HTERT RPE-1 (cell line): ENCODE results near the gene RGS7.
"Not testable (repeated sequence)": the region's sequence is repeated elsewhere in the genome, so short reads cannot be mapped to it uniquely, and the experiment has no call there.

Source experiments
- in situ Hi-C: fragments of 300-500 bp; cut with MboI; formaldehyde crosslinking; loops from 4 replicates; pipeline ENCODE4 v1.14.3; 2020; ENCODE audit warnings: low sequenced_read_pairs

The RGS7 gene

DNA sequence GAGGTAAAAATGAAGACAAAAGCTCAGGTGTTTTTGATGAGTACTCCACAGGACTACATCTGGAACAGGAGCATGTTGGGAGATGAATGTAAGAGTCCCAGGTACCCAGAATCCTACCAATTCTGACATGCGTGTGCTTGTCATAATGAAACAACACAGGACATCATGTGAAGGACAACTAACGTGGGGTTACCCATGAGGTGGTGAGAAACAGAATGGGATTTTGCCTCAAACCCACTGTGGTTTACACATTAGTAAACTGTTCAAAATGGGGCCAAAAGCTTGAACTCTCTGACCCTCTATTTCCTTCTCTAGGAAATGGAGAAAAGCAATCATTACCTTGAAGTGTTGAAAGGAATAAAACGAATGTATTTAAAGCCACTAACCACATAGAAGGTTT lies 266.2 kb downstream of the RGS7 start:
- in situ Hi-C loops, result no loop called here

DNA sequence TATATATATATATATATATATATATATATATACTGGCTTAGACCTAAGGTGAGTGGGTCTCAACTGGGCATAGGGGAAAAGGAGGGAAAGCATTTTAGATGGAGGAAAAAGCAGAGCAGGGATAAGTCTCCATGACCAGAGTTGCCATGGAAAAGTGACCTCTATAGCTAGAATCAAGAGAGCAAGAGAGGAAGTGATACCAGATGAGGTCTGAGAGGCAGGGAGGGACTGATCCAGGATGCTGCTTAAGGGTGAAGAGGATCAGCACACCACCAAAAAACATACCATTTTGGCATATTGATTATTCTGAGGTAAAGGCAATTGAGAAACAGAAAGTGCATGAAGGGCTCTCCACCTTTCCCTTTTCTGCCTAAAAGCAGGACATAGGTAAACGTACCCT lies 267.9 kb downstream of the RGS7 start:
- in situ Hi-C loops, result not testable (repeated sequence)

DNA sequence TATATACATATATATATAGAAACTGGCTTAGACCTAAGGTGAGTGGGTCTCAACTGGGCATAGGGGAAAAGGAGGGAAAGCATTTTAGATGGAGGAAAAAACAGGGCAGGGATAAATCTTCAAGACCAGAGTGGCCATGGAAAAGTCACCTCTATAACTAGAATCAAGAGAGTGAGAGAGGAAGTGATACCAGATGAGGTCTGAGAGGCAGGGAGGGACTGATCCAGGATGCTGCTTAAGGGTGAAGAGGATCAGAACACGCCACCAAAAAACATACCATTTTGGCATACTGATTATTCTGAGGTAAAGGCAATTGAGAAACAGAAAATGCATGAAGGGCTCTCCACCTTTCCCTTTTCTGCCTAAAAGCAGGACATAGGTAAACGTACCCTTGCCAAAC lies 268.9 kb downstream of the RGS7 start:
- in situ Hi-C loops, result not testable (repeated sequence)

DNA sequence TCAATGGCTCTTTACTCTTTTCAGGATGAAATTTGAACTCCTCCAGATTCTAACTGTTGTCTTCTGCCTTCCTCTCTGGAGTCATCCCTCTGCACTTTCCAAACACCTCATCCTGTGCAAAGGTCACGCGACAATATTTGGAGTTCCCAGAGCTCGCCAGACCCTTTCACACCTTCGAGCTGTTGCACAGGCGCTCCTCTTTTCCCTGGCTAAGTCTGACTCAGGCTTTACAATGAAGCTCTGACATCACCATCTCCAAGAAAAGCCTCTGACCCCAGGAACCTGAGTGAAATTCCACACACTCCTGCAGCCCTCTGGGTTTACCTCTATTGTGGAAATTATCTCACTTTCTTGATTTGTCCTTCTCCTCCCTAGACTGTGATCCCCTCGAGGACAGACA lies 270.3 kb downstream of the RGS7 start:
- in situ Hi-C loops, result no loop called here

DNA sequence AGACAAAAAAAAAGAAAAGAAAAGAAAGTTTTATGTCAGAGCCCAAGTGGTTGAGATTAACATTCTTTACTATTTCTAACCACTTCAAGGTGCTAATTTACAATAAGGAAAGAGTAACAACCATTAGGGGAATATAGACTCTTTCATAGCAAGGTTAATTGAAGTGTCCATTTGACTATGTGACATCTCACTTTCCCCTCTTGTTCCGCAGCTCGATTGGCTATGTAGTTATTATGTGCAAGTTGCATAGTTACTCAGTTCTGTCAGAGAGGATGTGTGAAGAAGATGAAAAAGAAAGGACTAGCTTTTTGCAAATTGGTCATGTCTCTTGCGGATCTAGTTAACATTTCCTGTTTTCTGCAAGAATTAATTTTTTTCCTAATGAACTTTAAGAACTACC lies 273.7 kb downstream of the RGS7 start:
- in situ Hi-C loops, result no loop called here

DNA sequence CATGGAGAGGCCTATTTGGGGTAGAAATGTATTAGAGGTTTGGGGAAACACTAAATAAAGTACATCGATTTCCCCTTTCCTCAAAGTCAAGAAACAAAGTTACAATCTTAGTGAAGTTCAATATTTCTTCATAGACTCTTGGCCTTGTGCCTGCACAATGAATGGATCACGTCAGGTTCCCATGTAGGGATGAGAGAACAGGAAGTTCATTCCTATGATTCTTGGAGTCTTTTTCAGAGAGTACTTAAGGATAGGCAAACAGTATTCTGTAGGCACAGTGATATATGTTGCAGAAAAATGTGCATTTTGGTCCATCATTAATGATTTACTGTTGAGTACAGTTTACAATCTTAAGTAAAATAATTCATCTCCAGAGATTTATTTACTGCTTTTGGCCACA lies 275.5 kb downstream of the RGS7 start:
- in situ Hi-C loops, result no loop called here

DNA sequence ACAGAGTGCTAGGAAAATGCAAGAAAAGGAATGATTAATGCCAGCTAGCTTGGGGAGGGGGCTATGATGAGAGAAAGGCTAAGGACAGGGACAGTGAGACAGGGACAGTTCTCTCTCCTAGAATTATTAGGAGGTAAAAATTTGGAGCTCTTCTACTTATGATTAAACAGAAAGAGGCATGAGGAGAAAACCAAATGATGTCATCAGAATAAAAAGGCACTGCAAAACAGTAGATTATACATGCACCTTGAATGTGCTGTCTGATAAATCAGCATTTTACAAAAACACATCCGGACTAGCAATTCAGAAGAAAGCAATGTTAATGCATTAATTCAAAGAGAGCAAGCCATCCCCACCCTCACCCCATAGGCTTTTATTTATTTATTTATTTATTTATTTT lies 277.5 kb downstream of the RGS7 start:
- in situ Hi-C loops, result no loop called here

DNA sequence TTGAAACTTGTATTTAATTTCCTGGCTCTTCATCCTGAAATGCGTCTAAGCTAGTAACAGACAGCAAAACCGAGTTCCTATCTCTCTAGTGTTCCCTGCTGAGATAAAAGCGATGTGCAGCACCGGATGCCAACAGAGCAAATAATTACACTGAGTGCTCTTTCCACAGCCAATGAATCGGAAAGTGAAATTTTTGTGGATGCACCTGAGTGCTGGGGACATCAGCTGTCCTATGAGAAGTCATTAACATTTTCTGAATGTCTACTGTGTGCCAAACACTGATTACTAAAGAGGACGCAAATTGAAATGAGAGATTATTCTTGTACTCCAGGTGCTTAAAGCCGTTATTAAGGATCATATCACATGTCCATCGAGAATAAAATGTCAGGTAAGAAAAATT lies 278.0 kb downstream of the RGS7 start:
- in situ Hi-C loops, result no loop called here

DNA sequence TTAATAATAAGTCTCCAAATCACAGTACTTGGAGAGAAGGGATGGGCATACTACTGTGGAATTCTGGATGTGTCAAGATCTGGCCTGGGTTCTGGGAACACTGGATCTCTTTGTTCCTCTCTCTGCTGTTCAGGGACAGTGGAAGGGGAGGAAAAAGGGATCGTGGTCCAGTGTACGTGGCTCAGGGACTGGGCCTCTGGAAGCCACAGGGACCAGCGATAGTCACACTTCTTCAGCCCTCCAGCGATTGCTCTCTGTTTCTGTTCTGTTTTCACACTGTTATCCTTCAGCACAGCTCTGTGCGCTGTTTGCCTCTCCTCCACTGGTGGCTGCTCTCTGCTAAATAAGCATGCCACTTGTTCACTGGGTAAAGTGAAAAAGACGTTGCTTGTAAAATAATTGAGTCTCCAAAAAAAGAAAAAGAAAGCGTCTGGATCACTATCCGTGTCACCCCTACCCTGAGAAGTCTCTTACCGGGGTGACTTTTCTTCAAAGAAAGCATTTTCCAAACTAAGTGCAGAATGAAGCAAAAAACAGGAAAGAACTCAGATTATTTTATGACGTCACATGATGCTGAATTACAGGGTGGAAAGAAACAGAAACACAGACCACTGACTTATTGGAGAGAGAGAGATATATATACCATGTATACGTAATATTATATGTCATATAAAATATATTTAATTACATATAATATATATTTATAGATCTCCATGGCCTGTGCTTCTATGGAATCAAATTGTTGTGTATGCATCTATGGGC lies 279.4 kb downstream of the RGS7 start:
- in situ Hi-C loops, result no loop called here

DNA sequence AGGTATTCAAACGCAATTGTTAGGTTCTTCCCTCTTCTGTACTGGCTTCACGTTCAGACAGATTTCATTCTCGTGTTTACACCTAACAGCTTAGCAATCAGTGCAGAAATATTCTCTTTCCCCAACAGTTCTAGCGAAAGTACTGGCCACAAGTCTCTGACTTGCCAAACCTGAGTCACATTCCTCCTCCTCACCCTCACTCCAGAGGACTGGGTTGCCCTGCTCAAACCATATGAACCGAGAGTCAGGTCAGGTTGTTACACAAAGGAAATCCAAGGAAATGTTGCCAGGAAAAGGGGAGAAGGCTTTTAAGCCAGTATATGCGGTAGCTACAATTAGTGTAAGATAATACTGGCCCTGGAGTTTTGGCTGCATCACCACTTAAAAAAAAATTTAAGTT lies 282.5 kb downstream of the RGS7 start:
- in situ Hi-C loops, result no loop called here

DNA sequence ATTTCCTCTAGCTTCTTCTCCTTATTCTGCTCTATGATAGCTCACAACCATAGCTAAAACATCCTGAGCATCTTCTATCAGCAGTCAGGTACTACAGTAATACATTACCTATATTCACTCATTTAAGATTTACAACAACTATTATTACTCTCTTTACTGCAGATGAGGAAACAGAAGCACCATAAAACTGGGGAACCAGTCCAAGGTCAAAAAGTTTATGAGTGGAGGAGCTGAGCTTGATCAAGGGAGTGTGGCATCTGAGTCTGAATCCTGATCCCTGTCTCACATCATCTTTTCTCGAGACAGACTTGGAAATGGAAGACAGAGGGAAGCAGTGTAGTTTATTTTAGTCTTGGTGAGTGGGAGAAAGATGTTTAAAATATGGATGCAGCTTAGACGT lies 288.6 kb downstream of the RGS7 start:
- in situ Hi-C loops, result no loop called here

DNA sequence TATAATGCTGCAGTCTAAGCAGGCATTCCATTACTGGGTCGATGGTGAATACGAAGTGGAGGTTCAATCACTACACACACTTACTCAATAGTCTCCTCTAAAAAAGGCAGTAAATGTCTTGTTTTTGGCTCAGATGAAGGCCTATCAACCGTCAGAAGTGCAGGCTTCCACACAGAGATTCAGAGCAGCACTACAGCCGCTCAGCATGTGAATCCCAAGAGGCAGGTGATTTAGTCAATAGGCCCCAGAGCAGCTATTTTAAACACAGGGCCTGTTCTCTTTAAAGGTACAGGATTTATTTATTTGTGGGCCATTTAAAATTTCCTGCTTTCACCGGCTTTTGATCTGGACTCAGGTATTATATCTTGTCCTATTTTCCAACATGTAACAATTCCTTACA lies 293.7 kb downstream of the RGS7 start:
- in situ Hi-C loops, result no loop called here

DNA sequence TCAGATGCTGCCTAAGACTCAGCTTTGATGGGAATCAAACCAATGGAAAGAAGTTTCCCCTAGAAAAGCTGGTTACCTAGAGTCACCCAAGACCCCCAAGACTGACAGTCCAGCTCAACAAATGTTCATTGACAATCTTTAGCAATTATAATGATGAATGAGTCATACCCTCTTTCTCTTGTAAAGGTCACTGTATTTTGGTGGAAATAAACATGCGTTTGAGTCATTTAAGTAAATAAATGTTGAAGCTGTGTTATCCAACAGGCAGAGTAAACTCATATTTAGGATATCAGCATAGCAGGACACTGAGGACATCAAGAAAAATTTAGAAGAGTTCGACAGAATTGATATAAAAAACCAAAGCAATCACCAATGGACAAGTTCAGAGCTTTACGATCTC lies 295.9 kb downstream of the RGS7 start:
- in situ Hi-C loops, result no loop called here

DNA sequence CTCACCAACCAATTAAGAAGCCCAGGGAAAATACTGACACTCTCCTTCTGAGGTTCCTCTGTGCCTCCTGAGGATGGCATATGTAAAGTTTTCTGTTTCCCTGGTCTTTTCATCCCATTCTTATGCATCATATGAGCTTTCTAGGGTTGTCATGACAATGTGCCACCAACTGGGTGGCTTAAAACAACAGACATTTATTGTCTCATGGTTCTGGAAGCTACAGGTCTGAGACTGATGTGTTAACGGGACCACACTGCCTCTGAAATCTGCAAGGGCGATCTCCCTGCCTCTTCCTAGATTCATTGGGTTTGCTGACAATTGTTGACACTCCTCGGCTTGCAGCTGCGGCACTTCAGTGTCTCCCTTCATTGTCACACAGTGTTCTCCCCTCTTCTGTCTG lies 308.4 kb downstream of the RGS7 start:
- in situ Hi-C loops, result no loop called here

DNA sequence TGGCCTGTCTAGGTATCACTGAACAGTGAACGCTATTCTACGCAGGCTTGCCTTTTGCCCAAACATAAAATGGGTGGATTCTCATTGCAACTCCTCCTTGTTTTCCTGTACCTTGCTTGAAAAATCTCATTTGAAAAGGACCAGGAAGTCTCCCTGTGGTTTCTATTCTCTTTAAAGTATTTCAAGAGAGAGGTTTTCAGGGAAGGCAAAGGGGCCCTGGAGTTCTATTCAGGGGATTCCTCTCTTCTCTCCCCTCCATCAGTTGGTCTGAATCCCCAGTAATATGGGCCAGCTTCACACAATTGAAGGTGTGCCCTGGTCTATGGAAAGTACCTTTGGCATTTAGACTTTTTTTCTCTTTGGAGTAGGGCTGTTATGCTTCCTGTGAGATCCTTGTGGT lies 311.3 kb downstream of the RGS7 start:
- in situ Hi-C loops, result no loop called here

DNA sequence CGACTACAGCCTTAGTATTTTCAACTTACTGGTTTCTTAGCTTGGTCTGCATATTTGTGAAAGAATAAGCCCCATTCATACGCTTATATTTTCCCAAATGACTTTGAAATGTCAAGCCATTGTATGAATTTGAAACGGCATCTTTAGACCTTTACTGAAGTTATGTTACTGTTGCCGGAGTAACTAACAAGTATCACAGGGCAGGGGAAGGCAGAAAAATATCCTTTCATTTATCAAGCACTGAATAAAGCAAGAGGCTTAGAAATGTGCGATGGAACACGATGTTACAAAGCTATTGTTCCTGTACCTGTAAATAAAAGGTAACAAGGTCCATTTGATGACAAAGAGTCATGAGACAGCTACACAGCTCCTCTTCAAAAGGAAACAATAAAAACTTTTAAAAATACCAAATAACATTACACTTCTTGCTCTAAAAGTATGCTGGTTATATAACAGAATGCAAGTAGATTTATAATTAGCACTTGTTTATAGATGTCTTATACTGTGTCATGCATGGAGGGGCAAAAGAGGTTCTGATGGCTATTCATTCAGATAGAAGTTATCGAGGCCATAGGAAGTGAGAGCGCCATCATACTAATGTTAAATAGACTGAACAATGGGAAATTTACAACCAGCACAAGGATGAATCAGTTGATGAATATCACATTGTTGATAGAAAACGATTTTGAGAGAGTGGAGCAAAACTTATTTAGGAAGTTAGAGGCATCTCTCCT lies 322.6 kb downstream of the RGS7 start:
- in situ Hi-C loops, result no loop called here

DNA sequence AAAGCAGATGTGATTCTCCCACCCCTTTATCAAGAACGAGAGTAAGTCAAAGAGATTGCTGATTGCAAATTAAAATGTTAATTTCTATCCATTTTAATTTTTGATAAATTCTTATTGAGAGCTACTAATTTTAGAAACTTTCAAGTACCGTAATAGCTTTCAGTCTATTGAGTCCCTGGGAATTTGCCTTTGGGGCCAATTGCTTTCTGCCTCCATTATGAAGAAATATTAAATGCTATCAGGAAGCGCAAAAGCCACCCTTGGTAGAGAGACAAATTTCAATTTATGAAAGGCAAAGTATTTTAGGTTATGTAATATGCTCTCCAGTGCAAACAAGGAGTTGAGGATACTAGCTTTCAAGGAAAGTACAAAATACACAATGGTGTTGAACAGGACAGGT lies 332.2 kb downstream of the RGS7 start:
- in situ Hi-C loops, result no loop called here

DNA sequence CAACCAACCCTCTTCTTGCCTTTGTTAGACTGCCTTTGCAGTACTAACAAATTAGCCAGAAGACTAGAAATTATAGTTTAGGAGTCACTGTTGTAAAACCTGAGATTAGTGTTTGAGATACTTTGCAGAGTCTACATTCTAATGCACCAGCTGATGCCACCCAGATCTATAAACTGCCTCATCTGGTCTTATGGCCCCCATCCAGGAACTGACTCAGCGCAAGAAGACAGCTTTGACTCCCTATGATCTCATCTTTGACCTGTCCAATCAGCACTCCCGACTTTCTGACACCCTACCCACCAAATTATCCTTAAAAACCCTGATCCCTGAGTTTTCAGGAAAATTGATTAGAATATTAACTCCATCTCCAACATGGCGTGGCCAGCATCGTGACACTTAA lies 334.6 kb downstream of the RGS7 start:
- in situ Hi-C loops, result no loop called here

DNA sequence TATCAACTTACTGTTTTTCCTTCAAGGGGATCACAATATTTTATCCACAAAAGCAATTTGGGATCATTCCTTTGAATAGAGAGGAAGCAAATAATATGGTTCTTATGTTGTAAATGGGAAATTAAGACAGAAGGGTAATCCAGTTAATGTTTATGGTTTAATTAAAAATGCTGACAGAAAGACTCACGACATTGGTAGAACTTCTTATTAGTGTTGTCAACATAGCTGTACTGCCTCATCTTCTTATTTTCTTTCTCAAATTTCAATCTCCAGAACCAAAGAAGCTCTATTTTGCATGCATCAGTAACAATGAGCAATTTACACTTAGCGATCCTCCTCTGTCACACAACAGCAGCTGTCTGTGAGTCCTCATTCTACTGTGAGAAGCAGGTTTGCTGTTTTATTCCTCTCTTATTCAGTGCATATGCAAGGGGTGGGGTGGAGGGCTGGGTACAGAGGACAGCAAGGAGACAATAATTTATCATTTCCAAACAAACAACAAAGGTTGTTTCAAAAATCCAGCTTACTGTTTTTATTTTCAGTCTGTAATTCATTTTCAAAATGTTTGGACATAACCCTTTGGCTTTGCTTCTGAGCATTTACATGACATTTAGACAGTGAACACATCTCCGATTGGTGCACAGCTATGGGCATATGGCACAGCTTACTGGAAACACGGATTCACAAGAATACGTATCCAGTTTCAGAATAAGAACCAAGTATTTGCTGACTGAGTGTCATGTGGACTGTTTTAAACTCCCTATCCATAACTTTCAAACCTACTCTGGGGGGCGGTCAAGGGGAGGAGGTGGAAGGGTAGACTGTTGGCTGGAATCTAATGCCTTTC lies 335.9 kb downstream of the RGS7 start:
- in situ Hi-C loops, result no loop called here

DNA sequence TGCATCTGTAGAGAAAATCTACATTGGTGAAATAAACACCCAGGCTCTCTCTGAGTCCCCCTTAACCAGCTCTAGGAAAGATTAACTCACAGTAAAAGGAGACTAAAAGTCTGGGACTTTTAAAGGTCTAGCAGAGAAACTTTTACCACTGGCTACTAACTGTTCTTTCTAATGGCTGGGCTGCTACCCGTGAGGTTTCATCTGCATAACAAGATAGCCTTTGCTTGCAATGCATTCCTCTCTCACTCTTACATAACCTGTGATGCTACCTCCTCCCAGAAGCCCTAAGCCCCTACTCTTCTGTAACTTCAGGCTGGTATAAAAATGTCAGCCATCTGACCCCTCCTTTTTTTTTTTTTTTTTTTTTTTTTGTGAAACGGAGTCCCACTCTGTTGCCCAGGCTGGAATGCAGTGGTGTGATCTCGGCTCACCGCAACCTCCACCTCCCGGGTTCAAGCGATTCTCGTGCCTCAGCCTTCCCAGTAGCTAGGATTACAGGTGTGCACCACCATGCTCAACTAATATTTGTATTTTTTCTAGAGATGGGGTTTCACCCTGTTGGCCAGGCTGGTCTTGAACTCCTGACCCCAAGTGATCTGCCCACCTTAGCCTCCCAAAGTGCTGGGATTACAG lies 344.2 kb downstream of the RGS7 start:
- in situ Hi-C loops, result no loop called here

DNA sequence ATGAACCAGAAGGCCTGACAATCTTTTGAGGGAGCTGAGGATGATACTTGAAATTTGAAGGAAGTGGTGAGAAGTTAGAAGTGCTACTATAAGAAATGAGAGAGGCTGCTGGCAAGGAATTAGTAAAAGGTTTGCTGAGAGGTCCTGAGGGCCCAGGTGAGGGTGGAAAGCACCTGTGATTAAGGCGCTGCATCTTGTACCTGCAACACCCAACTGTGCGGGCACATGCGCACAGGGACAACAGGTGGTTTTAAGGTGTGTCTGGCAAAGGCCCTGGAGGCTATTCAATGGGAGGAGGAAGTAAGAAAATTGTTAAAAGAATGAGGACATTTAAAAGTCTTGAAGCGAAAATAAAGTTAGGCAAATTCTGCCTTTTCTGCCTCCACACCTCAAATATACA lies 349.3 kb downstream of the RGS7 start:
- in situ Hi-C loops, result no loop called here
